Measurements from ENCODE around the gene ZC3H4.

ZC3H4 gene

GRCh38 chr19:47073574-47073973, 40.0 kb downstream of the ZC3H4 start:
- H3K9me2 ChIP-seq (ENCODE audit: low read depth, low read length) = no peaks in the 10 kb centered on the region
- TF ChIP-seq CTCF (IDR thresholded peaks at IDR 0.05; ENCODE audit: low read length) = no peak
- no peak for TF ChIP-seq EZH2 (IDR thresholded peaks at IDR 0.05; ENCODE audit: borderline replicate concordance, low read length)
- no peaks in the 10 kb centered on the region for H3K79me2 ChIP-seq (ENCODE audit: insufficient read depth, low read length)
- no peak overlapping the region for H3K9ac ChIP-seq (ENCODE audit: low read length)
- H2AFZ ChIP-seq (ENCODE audit: low read length) = no peak overlapping the region
- no peak overlapping the region for H3K4me2 ChIP-seq (ENCODE audit: low read length)
- peaks cover 95% of the 10 kb centered on the region for H3K36me3 ChIP-seq (ENCODE audit: insufficient read depth, low read length)
- no peaks in the 10 kb centered on the region for H3F3A ChIP-seq (ENCODE audit: insufficient read depth, low read length)
- H3K9me3 ChIP-seq (ENCODE audit: low read length) = no peaks in the 10 kb centered on the region
- no peaks in the 10 kb centered on the region for H3K27me3 ChIP-seq (ENCODE audit: insufficient read depth, low read length)
- no peaks in the 10 kb centered on the region for H4K20me1 ChIP-seq (ENCODE audit: insufficient read depth, low read length)
- no peaks in the 10 kb centered on the region for H3K4me1 ChIP-seq (ENCODE audit: insufficient read depth, low read length, severe bottlenecking)
- H3K4me3 ChIP-seq (ENCODE audit: low read depth, low read length, poor library complexity, severe bottlenecking) = no peak overlapping the region
- H3K27ac ChIP-seq (ENCODE audit: low read depth, low read length, poor library complexity, severe bottlenecking) = no peak overlapping the region

GRCh38 chr19:47072323-47072722, 41.3 kb downstream of the ZC3H4 start:
- Histone ChIP-seq H3K4me2 (ENCODE audit: low read length) (no peak overlapping the region), H3K36me3 (ENCODE audit: insufficient read depth, low read length) (peaks cover 95% of the 10 kb centered on the region), H3K9me2 (ENCODE audit: low read depth, low read length) (no peaks in the 10 kb centered on the region), H3K4me3 (ENCODE audit: low read depth, low read length, poor library complexity, severe bottlenecking) (no peak overlapping the region), H3K4me1 (ENCODE audit: insufficient read depth, low read length, severe bottlenecking) (no peaks in the 10 kb centered on the region), H3K27me3 (ENCODE audit: insufficient read depth, low read length) (no peaks in the 10 kb centered on the region), H3K79me2 (ENCODE audit: insufficient read depth, low read length) (no peaks in the 10 kb centered on the region), H3K27ac (ENCODE audit: low read depth, low read length, poor library complexity, severe bottlenecking) (no peak overlapping the region), H2AFZ (ENCODE audit: low read length) (no peak overlapping the region), H3K9ac (ENCODE audit: low read length) (no peak overlapping the region), H4K20me1 (ENCODE audit: insufficient read depth, low read length) (no peaks in the 10 kb centered on the region), H3K9me3 (ENCODE audit: low read length) (no peaks in the 10 kb centered on the region), H3F3A (ENCODE audit: insufficient read depth, low read length) (no peaks in the 10 kb centered on the region)
- TF ChIP-seq CTCF (IDR thresholded peaks at IDR 0.05; ENCODE audit: low read length) (no peak), EZH2 (IDR thresholded peaks at IDR 0.05; ENCODE audit: borderline replicate concordance, low read length) (no peak)

- Histone ChIP-seq H3K9ac (ENCODE audit: low read length) (no peak overlapping the region), H3K27me3 (ENCODE audit: insufficient read depth, low read length) (no peaks in the 10 kb centered on the region), H3K36me3 (ENCODE audit: insufficient read depth, low read length) (peaks cover 95% of the 10 kb centered on the region), H3K4me3 (ENCODE audit: low read depth, low read length, poor library complexity, severe bottlenecking) (no peak overlapping the region), H3F3A (ENCODE audit: insufficient read depth, low read length) (no peaks in the 10 kb centered on the region), H3K79me2 (ENCODE audit: insufficient read depth, low read length) (no peaks in the 10 kb centered on the region), H3K9me2 (ENCODE audit: low read depth, low read length) (no peaks in the 10 kb centered on the region), H3K27ac (ENCODE audit: low read depth, low read length, poor library complexity, severe bottlenecking) (no peak overlapping the region), H2AFZ (ENCODE audit: low read length) (no peak overlapping the region), H3K9me3 (ENCODE audit: low read length) (no peaks in the 10 kb centered on the region), H3K4me2 (ENCODE audit: low read length) (no peak overlapping the region), H3K4me1 (ENCODE audit: insufficient read depth, low read length, severe bottlenecking) (no peaks in the 10 kb centered on the region), H4K20me1 (ENCODE audit: insufficient read depth, low read length) (no peaks in the 10 kb centered on the region)
- no peak for TF ChIP-seq CTCF (IDR thresholded peaks at IDR 0.05; ENCODE audit: low read length)
- no peak for TF ChIP-seq EZH2 (IDR thresholded peaks at IDR 0.05; ENCODE audit: borderline replicate concordance, low read length)
Observed at GRCh38 chr19:47071731-47072130, 41.8 kb downstream of the ZC3H4 start.
